HCT116 (cell line): ENCODE measurements around the gene YY1. TPM values are rescaled to one million over a fixed set of nuclear protein-coding genes. Genes with fewer than 3 reads are reported as not detected.

Experiments
- ATAC-seq: fragments of 200-7000 bp; cut with Tn5 transposase; 2 replicates; pipeline ENCODE4 v1.9.1; 2020; ENCODE audit warnings: mild to moderate bottlenecking, moderate library complexity
- BruUV-seq: library from RNA; stranded (reverse); fragments of 400-500 nt; replicated peaks from 2 replicates; lab custom pipeline; 2021; lab: Mats Ljungman, UMichigan
- CTCF ChIA-PET: fragments of 300-600 bp; sonication (Branson Sonifier 250); formaldehyde crosslinking; loops from one replicate; lab custom pipeline; 2021; ENCODE audit warnings: antibody characterized with exemption; lab: Charles Lee
- POLR2A ChIA-PET: fragments of 300-600, 350-600 bp; sonication (Branson Sonifier 250); formaldehyde crosslinking; loops from one replicate; lab custom pipeline; 2021; ENCODE audit warnings: antibody characterized with exemption; lab: Charles Lee
- RAD21 ChIA-PET, 2 experiments: fragments of 300-600 bp; sonication (Branson Sonifier 250); formaldehyde crosslinking; loops; one replicate each; lab custom pipeline; 2023; ENCODE audit warnings: low total read pairs in 2 of 2; ENCODE audit not compliant: uncharacterized antibody in 2 of 2, unreplicated experiment in 2 of 2, low non-redundant PET in 1 of 2; lab: Charles Lee
- DNase-seq: peaks from one replicate; pipeline ENCODE4 v3.0.0-alpha.2; 2010; ENCODE audit warnings: low read depth, low spot score
- H2AFZ ChIP-seq: fragments of 200-600 bp; shearing (Covaris generic), sonication (generic); 2 replicates; pipeline ENCODE4 v1.6.1; 2017; ENCODE audit warnings: low read depth, mixed run types, mixed read lengths, antibody characterized with exemption, low read length; ENCODE audit not compliant: poor library complexity, severe bottlenecking
- H3K27ac ChIP-seq: 2 replicates; pipeline ENCODE4 v1.5.1; 2012; ENCODE audit warnings: low read depth, low read length
- H3K27me3 ChIP-seq: fragments of 200-600 bp; sonication (generic); 2 replicates; pipeline ENCODE4 v1.6.1; 2016; ENCODE audit warnings: mixed run types, low read length, mixed read lengths; ENCODE audit not compliant: insufficient read depth
- H3K36me3 ChIP-seq, 2 experiments: fragments of 200-500 bp in 1 of 2; fragments of 200-600 bp in 1 of 2; sonication (Bioruptor generic) in 1 of 2; sonication (generic) in 1 of 2; 2 replicates each; pipeline versions ENCODE4 v1.5.1 to v1.6.1; 2014 to 2016; ENCODE audit warnings: low read length in 2 of 2, inconsistent platforms in 1 of 2, mixed read lengths in 1 of 2, mixed run types in 1 of 2; ENCODE audit not compliant: insufficient read depth in 2 of 2, control insufficient read depth in 1 of 2
- H3K4me1 ChIP-seq, 2 experiments: fragments of 200-600 bp in 1 of 2; sonication (generic) in 1 of 2; 2 replicates each; pipeline versions ENCODE4 v1.5.1 to v1.6.1; 2012 to 2017; ENCODE audit warnings: low read length in 2 of 2, inconsistent platforms in 1 of 2, mild to moderate bottlenecking in 1 of 2, mixed read lengths in 1 of 2, mixed run types in 1 of 2, moderate library complexity in 1 of 2; ENCODE audit not compliant: insufficient read depth in 2 of 2, control insufficient read depth in 1 of 2
- H3K4me2 ChIP-seq: fragments of 200-600 bp; sonication (generic); 2 replicates; pipeline ENCODE4 v1.6.1; 2017; ENCODE audit warnings: mixed run types, low read length, mixed read lengths
- H3K4me3 ChIP-seq, 2 experiments: fragments of 200-600 bp in 1 of 2; sonication (generic) in 1 of 2; replicated peaks in 1 of 2; 2 replicates each; pipeline ENCODE4 v1.5.1; 2011 to 2016; ENCODE audit warnings: low read length in 2 of 2, control low read depth in 1 of 2, low read depth in 1 of 2, mild to moderate bottlenecking in 1 of 2, mixed read lengths in 1 of 2, mixed run types in 1 of 2
- H3K79me2 ChIP-seq: fragments of 200-600 bp; sonication (generic); 2 replicates; pipeline ENCODE4 v1.6.1; 2017; ENCODE audit warnings: mild to moderate bottlenecking, mixed run types, low read length, moderate library complexity, mixed read lengths; ENCODE audit not compliant: insufficient read depth
- H3K9ac ChIP-seq: fragments of 200-600 bp; sonication (generic); 2 replicates; pipeline ENCODE4 v1.6.1; 2016; ENCODE audit warnings: low read length, mixed read lengths
- H3K9me2 ChIP-seq: fragments of 200-600 bp; sonication (generic), shearing (Covaris generic); 2 replicates; pipeline ENCODE4 v1.6.1; 2017; ENCODE audit warnings: mixed run types, mild to moderate bottlenecking, moderate library complexity; ENCODE audit not compliant: insufficient read depth
- H3K9me3 ChIP-seq, 2 experiments: fragments of 200-500 bp in 1 of 2; fragments of 200-600 bp in 1 of 2; sonication (Bioruptor generic) in 1 of 2; sonication (generic) in 1 of 2; 2 replicates each; pipeline ENCODE4 v1.6.1; 2014 to 2017; ENCODE audit warnings: low read length in 2 of 2, mixed read lengths in 2 of 2, inconsistent platforms in 1 of 2, low read depth in 1 of 2, mild to moderate bottlenecking in 1 of 2, mixed run types in 1 of 2, moderate library complexity in 1 of 2; ENCODE audit not compliant: control insufficient read depth in 1 of 2, insufficient read depth in 1 of 2
- H4K20me1 ChIP-seq: fragments of 200-600 bp; sonication (generic), shearing (Covaris generic); 2 replicates; pipeline ENCODE4 v1.6.1; 2017; ENCODE audit warnings: mixed run types, mild to moderate bottlenecking, moderate library complexity; ENCODE audit not compliant: insufficient read depth
- ATF3 ChIP-seq: IDR thresholded peaks from 2 replicates; pipeline ENCODE4 v1.6.1; 2012
- CBX3 ChIP-seq: IDR thresholded peaks from 2 replicates; pipeline ENCODE4 v1.6.1; 2012; ENCODE audit warnings: low read depth
- ELF1 ChIP-seq: IDR thresholded peaks from 2 replicates; pipeline ENCODE4 v1.6.1; 2012; ENCODE audit warnings: low read depth, borderline replicate concordance
- FOSL1 ChIP-seq: IDR thresholded peaks from 2 replicates; pipeline ENCODE4 v1.6.1; 2012; ENCODE audit warnings: low read depth
- POLR2AphosphoS5 ChIP-seq: IDR thresholded peaks from 2 replicates; pipeline ENCODE4 v1.6.1; 2011; ENCODE audit warnings: mild to moderate bottlenecking, low read depth, low read length, moderate library complexity
- TCF7L2 ChIP-seq: IDR thresholded peaks from 2 replicates; pipeline ENCODE4 v1.7.0; 2011; ENCODE audit warnings: borderline replicate concordance, inconsistent platforms; ENCODE audit not compliant: insufficient read depth, insufficient read length; ENCODE audit errors: extremely low read depth
- ZFX ChIP-seq: fragments of 450-650 bp; IDR thresholded peaks from 2 replicates; pipeline ENCODE4 v1.6.1; 2017
- ZNF274 ChIP-seq: fragments of 200-500 bp; sonication (Bioruptor generic); IDR thresholded peaks from 2 replicates; pipeline ENCODE4 v1.6.1; 2014; ENCODE audit warnings: mild to moderate bottlenecking, low read depth, low read length, inconsistent platforms
- intact Hi-C: fragments of 100-400 bp; cut with micrococcal nuclease; formaldehyde crosslinking; loops from 2 replicates; pipeline ENCODE4 v1.10.0; 2022
- total RNA-seq: library from RNA; stranded (reverse); gene quantifications from one replicate; pipeline ENCODE4 v1.2.1, GENCODE V29; 2021; ENCODE audit not compliant: unreplicated experiment

Gene YY1
- total RNA-seq, 1 experiment from 2014 or later, result 111 TPM

- Histone ChIP-seq H3K4me2 (no peak overlapping the region), H3K79me2 (peaks cover 85% of the 10 kb centered on the region), H3K27ac (0 out of 2 replicates have a peak overlapping the region, but pooled peaks have one; percentile 5), H3K4me3 (no peak overlapping the region), H4K20me1 (peaks cover 37% of the 10 kb centered on the region), H3K9ac (no peak overlapping the region)
- POLR2A ChIA-PET, result no interaction called here
- intact Hi-C loops, result no loop called here
- TF ChIP-seq FOSL1, result no peak
- no peak for TF ChIP-seq ZFX
- TF ChIP-seq POLR2AphosphoS5, result no peak
- TF ChIP-seq TCF7L2, result no peak
- no peak for TF ChIP-seq ATF3
- no peak for TF ChIP-seq ZNF274
- no peak for TF ChIP-seq CBX3
- TF ChIP-seq, all 23 proteins: peak for 0
- Histone ChIP-seq H2AFZ (no peak overlapping the region), H3K27me3 (no peaks in the 10 kb centered on the region), H3K36me3 (peaks cover 13 to 14% of the 10 kb centered on the region in 2 experiments; a peak in 3 of 4 replicates), H3K4me1 (peaks cover 0 to 5% of the 10 kb centered on the region in 2 experiments; a peak in 1 of 4 replicates), H3K9me2 (no peaks in the 10 kb centered on the region), H3K9me3 (no peaks in the 10 kb centered on the region)
- RAD21 ChIA-PET, result no interaction called here
- ATAC-seq (no peak), DNase-seq (no peak)
- no TSS peak for BruUV-seq
- CTCF ChIA-PET, result interaction anchor here (1.5 kb wide), 1 partner anchor 32 kb away, joined by 4 read pairs; no protein-coding TSS in a partner anchor
Measured at GRCh38 chr14:100278702-100279101, 39.8 kb downstream of the YY1 start.

GRCh38 chr14:100279133-100279532 is 40.2 kb downstream of the YY1 start:
- ChIA-PET RAD21 (no interaction called here), POLR2A (no interaction called here), CTCF (interaction anchor here (1.5 kb wide), 1 partner anchor 33 kb away, joined by 4 read pairs; no protein-coding TSS in a partner anchor)
- no peak for ATAC-seq
- Histone ChIP-seq H3K9me3 (no peaks in the 10 kb centered on the region), H3K9ac (no peak overlapping the region), H3K79me2 (peaks cover 81% of the 10 kb centered on the region), H3K4me1 (peaks cover 0 to 5% of the 10 kb centered on the region in 2 experiments; a peak in 1 of 4 replicates), H3K9me2 (no peaks in the 10 kb centered on the region), H3K36me3 (peaks cover 13 to 14% of the 10 kb centered on the region in 2 experiments; a peak in 3 of 4 replicates), H3K27ac (no peak overlapping the region), H3K4me2 (no peak overlapping the region), H3K4me3 (no peak overlapping the region), H3K27me3 (no peaks in the 10 kb centered on the region), H2AFZ (no peak overlapping the region), H4K20me1 (peaks cover 35% of the 10 kb centered on the region)
- no peak for TF ChIP-seq ELF1
- no peak for DNase-seq
- BruUV-seq, result no TSS peak
- intact Hi-C loops, result no loop called here
